H1 (cell line): Measurements from ENCODE around the gene ODC1. TPM values are rescaled to one million over a fixed set of nuclear protein-coding genes. Genes with fewer than 3 reads are reported as not detected.

Experiments used
- CTCF ChIA-PET: fragments of 300-600 bp; sonication (Branson Sonifier 250); formaldehyde crosslinking; loops from one replicate; lab custom pipeline; 2021; ENCODE audit not compliant: partially characterized antibody; lab: Charles Lee
- POLR2A ChIA-PET: fragments of 300-600 bp; sonication (Branson Sonifier 250); formaldehyde crosslinking; loops from one replicate; lab custom pipeline; 2021; ENCODE audit warnings: inconsistent platforms; ENCODE audit not compliant: partially characterized antibody; lab: Charles Lee
- DNase-seq, 2 experiments: peaks; one replicate each; pipeline versions ENCODE4 v3.0.0 to v3.0.0-alpha.2; 2010 to 2022; ENCODE audit warnings: low spot score in 2 of 2, low read depth in 1 of 2, mixed read lengths in 1 of 2
- FAIRE-seq: peaks from 2 replicates; lab custom pipeline; 2011; peaks lifted over from hg19 to GRCh38; lab: Jason Lieb, UNC
- H2AFZ ChIP-seq: 2 replicates; pipeline ENCODE4 v1.8.1; 2012; ENCODE audit warnings: low read length, inconsistent platforms
- H2AK5ac ChIP-seq: 2 replicates; pipeline ENCODE4 v1.6.1; 2013; ENCODE audit warnings: low read depth, low read length
- H2BK120ac ChIP-seq: replicated peaks from 2 replicates; pipeline ENCODE3; 2013; ENCODE audit warnings: low read depth, low read length, inconsistent platforms
- H2BK12ac ChIP-seq: 2 replicates; pipeline ENCODE4 v1.6.1; 2013; ENCODE audit warnings: low read depth, low read length
- H2BK15ac ChIP-seq: 2 replicates; pipeline ENCODE4 v1.6.1; 2013; ENCODE audit warnings: low read length
- H2BK20ac ChIP-seq: 2 replicates; pipeline ENCODE4 v1.6.1; 2013; ENCODE audit warnings: low read length
- H2BK5ac ChIP-seq: 2 replicates; pipeline ENCODE4 v1.6.1; 2013; ENCODE audit warnings: low read depth, low read length
- H3K14ac ChIP-seq: 2 replicates; pipeline ENCODE4 v1.6.1; 2013; ENCODE audit warnings: inconsistent platforms; ENCODE audit not compliant: insufficient read length
- H3K18ac ChIP-seq: 2 replicates; pipeline ENCODE4 v1.6.1; 2013; ENCODE audit warnings: low read length; ENCODE audit errors: extremely low read depth
- H3K23ac ChIP-seq: 2 replicates; pipeline ENCODE4 v1.6.1; 2013; ENCODE audit warnings: inconsistent platforms; ENCODE audit not compliant: insufficient read length
- H3K23me2 ChIP-seq: 2 replicates; pipeline ENCODE4 v1.6.1; 2013; ENCODE audit warnings: low read depth, low read length
- H3K27ac ChIP-seq: 2 replicates; pipeline ENCODE4 v1.6.1; 2011; ENCODE audit warnings: low read depth, low read length, inconsistent platforms
- H3K27me3 ChIP-seq, 4 experiments: replicated peaks in 1 of 4; 1 replicate in 1 of 4; 2 replicates in 3 of 4; pipeline versions ENCODE4 v1.6.1 to v1.8.1; 2011 to 2013; ENCODE audit warnings: low read length in 3 of 4, mild to moderate bottlenecking in 3 of 4, inconsistent platforms in 2 of 4, mixed read lengths in 2 of 4, moderate library complexity in 1 of 4; ENCODE audit not compliant: control insufficient read depth in 3 of 4, insufficient read depth in 3 of 4; ENCODE audit errors: extremely low read depth in 1 of 4
- H3K36me3 ChIP-seq, 4 experiments: 2 replicates each; pipeline versions ENCODE4 v1.6.1 to v1.8.1; 2011 to 2013; ENCODE audit warnings: mild to moderate bottlenecking in 4 of 4, low read length in 3 of 4, moderate library complexity in 2 of 4, control low read depth in 1 of 4, inconsistent platforms in 1 of 4; ENCODE audit not compliant: insufficient read depth in 4 of 4, control insufficient read depth in 2 of 4
- H3K4ac ChIP-seq: replicated peaks from 2 replicates; pipeline ENCODE3; 2013; ENCODE audit warnings: low read length, low read depth, mixed read lengths, inconsistent platforms; ENCODE audit not compliant: insufficient read length
- H3K4me1 ChIP-seq, 4 experiments: replicated peaks in 1 of 4; 1 replicate in 1 of 4; 2 replicates in 3 of 4; pipeline versions ENCODE4 v1.6.1 to v1.8.1; 2011 to 2013; ENCODE audit warnings: low read length in 3 of 4, inconsistent platforms in 2 of 4, mixed read lengths in 1 of 4; ENCODE audit not compliant: insufficient read depth in 4 of 4, control insufficient read depth in 3 of 4
- H3K4me2 ChIP-seq, 2 experiments: 2 replicates each; pipeline versions ENCODE4 v1.6.1 to v1.8.1; 2011 to 2013; ENCODE audit warnings: low read depth in 2 of 2, low read length in 2 of 2, control low read depth in 1 of 2, inconsistent platforms in 1 of 2, mild to moderate bottlenecking in 1 of 2; ENCODE audit not compliant: insufficient read depth in 1 of 2
- H3K4me3 ChIP-seq, 4 experiments: fragments of 200-600, 300-600 bp in 1 of 4; sonication (generic), shearing (Covaris generic), sonication (Bioruptor Twin) in 1 of 4; 2 replicates each; pipeline versions ENCODE4 v1.5.1 to v1.8.1; 2011 to 2016; ENCODE audit warnings: low read length in 4 of 4, low read depth in 3 of 4, control low read depth in 2 of 4, inconsistent platforms in 2 of 4, mild to moderate bottlenecking in 2 of 4, mixed read lengths in 1 of 4, moderate library complexity in 1 of 4; ENCODE audit not compliant: insufficient read depth in 2 of 4; ENCODE audit errors: extremely low read depth in 1 of 4
- H3K56ac ChIP-seq: replicated peaks from 2 replicates; pipeline ENCODE3; 2013; ENCODE audit warnings: low read depth, mild to moderate bottlenecking, mixed read lengths, low read length, inconsistent platforms; ENCODE audit not compliant: insufficient read length
- H3K79me1 ChIP-seq: 2 replicates; pipeline ENCODE4 v1.6.1; 2013; ENCODE audit warnings: low read depth, low read length, control low read depth
- H3K79me2 ChIP-seq, 2 experiments: 2 replicates each; pipeline versions ENCODE4 v1.6.1 to v1.8.1; 2012 to 2013; ENCODE audit warnings: low read length in 2 of 2, mild to moderate bottlenecking in 2 of 2, inconsistent platforms in 1 of 2; ENCODE audit not compliant: insufficient read depth in 2 of 2, control insufficient read depth in 1 of 2
- H3K9ac ChIP-seq, 4 experiments: replicated peaks in 1 of 4; 1 replicate in 1 of 4; 2 replicates in 3 of 4; pipeline versions ENCODE4 v1.6.1 to v1.8.1; 2011 to 2013; ENCODE audit warnings: low read depth in 3 of 4, low read length in 3 of 4, control low read depth in 2 of 4, mild to moderate bottlenecking in 2 of 4, moderate library complexity in 2 of 4, inconsistent platforms in 1 of 4; ENCODE audit errors: extremely low read depth in 1 of 4
- H3K9me3 ChIP-seq, 2 experiments: 2 replicates each; pipeline versions ENCODE4 v1.6.1 to v1.8.1; 2012 to 2013; ENCODE audit warnings: mild to moderate bottlenecking in 2 of 2, moderate library complexity in 2 of 2, control low read depth in 1 of 2, inconsistent platforms in 1 of 2, low read depth in 1 of 2, low read length in 1 of 2, mixed read lengths in 1 of 2; ENCODE audit not compliant: insufficient read depth in 2 of 2
- H4K20me1 ChIP-seq, 2 experiments: replicated peaks in 1 of 2; 2 replicates each; pipeline versions ENCODE3 to v1.8.1; 2011 to 2013; ENCODE audit warnings: inconsistent platforms in 2 of 2, low read length in 2 of 2, mild to moderate bottlenecking in 1 of 2; ENCODE audit not compliant: insufficient read depth in 2 of 2, control insufficient read depth in 1 of 2
- H4K5ac ChIP-seq: 2 replicates; pipeline ENCODE4 v1.6.1; 2013; ENCODE audit warnings: low read length, low read depth, mixed read lengths, inconsistent platforms; ENCODE audit not compliant: insufficient read length
- H4K8ac ChIP-seq: 2 replicates; pipeline ENCODE4 v1.8.0; 2013; ENCODE audit warnings: mild to moderate bottlenecking, moderate library complexity, low read length, inconsistent platforms; ENCODE audit not compliant: insufficient read depth; ENCODE audit errors: extremely low read depth
- H4K91ac ChIP-seq: replicated peaks from 2 replicates; pipeline ENCODE3; 2013; ENCODE audit warnings: low read length, mixed read lengths, inconsistent platforms; ENCODE audit not compliant: insufficient read length
- BCL11A ChIP-seq, 2 experiments: IDR thresholded peaks; one replicate each; pipeline ENCODE4 v1.6.1; 2011; ENCODE audit warnings: low read depth in 2 of 2, low read length in 2 of 2, mild to moderate bottlenecking in 2 of 2
- EP300 ChIP-seq, 2 experiments: IDR thresholded peaks; 1 replicate in 1 of 2; 2 replicates in 1 of 2; pipeline ENCODE4 v1.6.1; 2011 to 2012; ENCODE audit warnings: low read depth in 2 of 2, low read length in 2 of 2, mild to moderate bottlenecking in 2 of 2, borderline replicate concordance in 1 of 2, inconsistent platforms in 1 of 2, moderate library complexity in 1 of 2
- JUN ChIP-seq: IDR thresholded peaks from 2 replicates; pipeline ENCODE4 v1.6.1; 2011; ENCODE audit warnings: low read depth, mild to moderate bottlenecking, improper control_type of control experiment, low read length
- KDM5A ChIP-seq: fragments of 200-600 bp; IDR thresholded peaks from 2 replicates; pipeline ENCODE4 v1.7.1; 2012; ENCODE audit warnings: mild to moderate bottlenecking, low read length, inconsistent platforms, mixed read lengths
- RNF2 ChIP-seq: fragments of 200-900, 300-1000 bp; sonication (generic); IDR thresholded peaks from 2 replicates; pipeline ENCODE4 v1.7.1; 2016; ENCODE audit warnings: borderline replicate concordance, low read depth, mild to moderate bottlenecking, antibody characterized with exemption, low read length; ENCODE audit not compliant: poor library complexity, severe bottlenecking; ENCODE audit errors: missing control alignments
- SP4 ChIP-seq: IDR thresholded peaks from 2 replicates; pipeline ENCODE4 v1.6.1; 2012; ENCODE audit warnings: low read length, inconsistent platforms
- TAF7 ChIP-seq: optimal IDR thresholded peaks from 2 replicates; pipeline ENCODE3; 2011; ENCODE audit warnings: low read depth, mild to moderate bottlenecking, inconsistent platforms, low read length, moderate library complexity, borderline replicate concordance
- TCF12 ChIP-seq: IDR thresholded peaks from 2 replicates; pipeline ENCODE4 v1.6.1; 2011; ENCODE audit warnings: low read depth, mild to moderate bottlenecking, low read length
- ZNF274 ChIP-seq: IDR thresholded peaks from 2 replicates; pipeline ENCODE4 v1.7.0; 2012; ENCODE audit warnings: low read length, borderline replicate concordance; ENCODE audit errors: extremely low read depth
- WGBS, 2 experiments: shearing (Covaris generic) in 1 of 2; methylation state at CpG; one replicate each; pipeline versions ENCODE4 v1.1.6 to v1.1.7; 2013 to 2015; ENCODE audit warnings: low lambda C conversion rate in 2 of 2, mixed read lengths in 2 of 2, inconsistent platforms in 1 of 2, low coverage in 1 of 2, missing lambda C conversion rate in 1 of 2; ENCODE audit not compliant: insufficient replicate concordance in 2 of 2, insufficient coverage in 1 of 2, insufficient read length in 1 of 2; ENCODE audit errors: extremely low coverage in 1 of 2, missing lambda C conversion rate in 1 of 2; 5-methylcytosine and 5-hydroxymethylcytosine counted together
- polyA plus RNA-seq, 7 experiments: library from polyadenylated mRNA; depleted of rRNA in 3 of 7; stranded (reverse) in 5 of 7; unstranded in 2 of 7; fragments of >200 nt in 5 of 7; fragments of 200-250 nt in 2 of 7; gene quantifications; 1 replicate in 5 of 7; 2 replicates in 1 of 7; 4 replicates in 1 of 7; pipeline versions ENCODE4 v1.2.1 to v1.2.3, GENCODE V29; 2011 to 2013; ENCODE audit warnings: missing spikeins in 2 of 7, mixed read lengths in 2 of 7
- total RNA-seq: library from RNA; stranded (reverse); fragmentation: NEBNext Ultra II Directional; extraction: Animal tissue kit (Norgen Biotek cat#: 25700); gene quantifications from 2 replicates; pipeline ENCODE4 v1.2.1, GENCODE V29; 2021
- TF ChIP-seq, protein P1 (sequence below), 3 experiments: IDR thresholded peaks; 1 replicate in 2 of 3; 2 replicates in 1 of 3; pipeline versions ENCODE4 v1.5.1 to v1.6.1; 2011; ENCODE audit warnings: low read length in 3 of 3, mild to moderate bottlenecking in 3 of 3, inconsistent platforms in 2 of 3, low read depth in 1 of 3, moderate library complexity in 1 of 3; ENCODE audit not compliant: insufficient read depth in 1 of 3; ENCODE audit errors: control extremely low read depth in 1 of 3

ODC1 gene
- total and polyA plus RNA-seq, 2 of the 8 experiments (the other 6 are each of a cell fraction or from before 2014, with no cell fraction given), result 57.2 to 76.7 TPM

DNA sequence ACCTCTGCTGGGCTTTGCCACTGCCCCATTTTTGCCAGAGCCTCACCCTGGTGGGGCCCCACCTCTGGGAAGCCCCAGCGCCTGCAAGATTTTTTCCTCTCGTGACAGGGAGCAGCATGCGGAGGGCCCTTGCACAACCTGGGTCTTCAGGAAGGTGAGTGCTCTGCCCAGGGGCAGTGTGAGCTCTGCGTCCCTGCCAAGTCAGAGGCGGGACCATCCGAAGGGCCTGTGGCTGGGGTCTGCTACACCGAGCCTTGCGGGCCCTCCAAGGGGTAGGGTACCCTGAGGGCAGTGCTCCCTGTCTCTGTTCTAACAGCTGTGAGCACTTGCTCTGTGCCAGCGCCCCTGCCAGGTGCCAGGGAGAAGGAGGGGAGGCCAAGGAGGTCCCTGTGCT, 5.8 kb upstream of the ODC1 start:
- TF ChIP-seq SP4 (no peak), EP300 (IDR thresholded peaks at IDR 0.05; ENCODE audit: borderline replicate concordance in 1 of 2, low read depth in 2 of 2, low read length in 2 of 2) (no peak), RNF2 (no peak), KDM5A (no peak), JUN (no peak), TCF12 (no peak), BCL11A (IDR thresholded peaks at IDR 0.05; ENCODE audit: low read depth in 2 of 2, low read length in 2 of 2) (no peak), TAF7 (no peak), ZNF274 (no peak)
- TF ChIP-seq, protein P1, sequence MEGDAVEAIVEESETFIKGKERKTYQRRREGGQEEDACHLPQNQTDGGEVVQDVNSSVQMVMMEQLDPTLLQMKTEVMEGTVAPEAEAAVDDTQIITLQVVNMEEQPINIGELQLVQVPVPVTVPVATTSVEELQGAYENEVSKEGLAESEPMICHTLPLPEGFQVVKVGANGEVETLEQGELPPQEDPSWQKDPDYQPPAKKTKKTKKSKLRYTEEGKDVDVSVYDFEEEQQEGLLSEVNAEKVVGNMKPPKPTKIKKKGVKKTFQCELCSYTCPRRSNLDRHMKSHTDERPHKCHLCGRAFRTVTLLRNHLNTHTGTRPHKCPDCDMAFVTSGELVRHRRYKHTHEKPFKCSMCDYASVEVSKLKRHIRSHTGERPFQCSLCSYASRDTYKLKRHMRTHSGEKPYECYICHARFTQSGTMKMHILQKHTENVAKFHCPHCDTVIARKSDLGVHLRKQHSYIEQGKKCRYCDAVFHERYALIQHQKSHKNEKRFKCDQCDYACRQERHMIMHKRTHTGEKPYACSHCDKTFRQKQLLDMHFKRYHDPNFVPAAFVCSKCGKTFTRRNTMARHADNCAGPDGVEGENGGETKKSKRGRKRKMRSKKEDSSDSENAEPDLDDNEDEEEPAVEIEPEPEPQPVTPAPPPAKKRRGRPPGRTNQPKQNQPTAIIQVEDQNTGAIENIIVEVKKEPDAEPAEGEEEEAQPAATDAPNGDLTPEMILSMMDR (IDR thresholded peaks at IDR 0.05; ENCODE audit: control extremely low read depth in 1 of 3, insufficient read depth in 1 of 3, low read depth in 1 of 3, low read length in 3 of 3), result no peak
- Histone ChIP-seq H2BK5ac (no peak overlapping the region), H3K4me2 (no peak overlapping the region), H3K79me1 (no peaks in the 10 kb centered on the region), H3K27ac (no peak overlapping the region), H2AFZ (no peak overlapping the region), H4K20me1 (no peaks in the 10 kb centered on the region), H2BK20ac (no peak overlapping the region), H2BK120ac (no peak overlapping the region), H3K23ac (no peak overlapping the region), H3K27me3 (peaks cover 0 to 10% (median 5%) of the 10 kb centered on the region in 4 experiments; a peak in 5 of 7 replicates), H3K4me1 (peaks cover 0 to 4% (median under 1%) of the 10 kb centered on the region in 4 experiments; a peak in 3 of 7 replicates), H3K79me2 (no peaks in the 10 kb centered on the region), H2BK15ac (no peak overlapping the region), H3K56ac (no peak overlapping the region), H3K4me3 (no peak overlapping the region), H4K91ac (no peak overlapping the region), H3K9me3 (no peaks in the 10 kb centered on the region), H3K9ac (no peak overlapping the region), H3K36me3 (no peaks in the 10 kb centered on the region), H3K18ac (no peak overlapping the region), H3K14ac (no peak overlapping the region), H3K23me2 (peaks cover under 1% of the 10 kb centered on the region; the same call in 1 of the 2 replicates), H4K8ac (no peak overlapping the region; the same call in none of the 2 replicates), H3K4ac (no peak overlapping the region), H2BK12ac (no peak overlapping the region), H2AK5ac (no peak overlapping the region), H4K5ac (no peak overlapping the region)
- WGBS, 2 experiments, result 93% methylated on average over 9 of the region's 9 CpGs; no CpG with 5 or more reads in 1 of the 2 experiments
- ChIA-PET POLR2A (interaction anchor here (0.6 to 1.6 kb wide), 2 partner anchors 15 to 319 kb away, joined by 3 to 4 read pairs; no protein-coding TSS in a partner anchor), CTCF (interaction anchor here (0.7 to 1.5 kb wide), 4 partner anchors 11 to 214 kb away, joined by 3 to 4 read pairs (median 4); no protein-coding TSS in a partner anchor)
- FAIRE-seq (no peak), DNase-seq (no peak)
